ENCODE results near the gene ABCB9. TPM values are rescaled to one million over a fixed set of nuclear protein-coding genes. Genes with fewer than 3 reads are reported as not detected.

The ABCB9 gene
- total and polyA plus RNA-seq, 2 of the 8 experiments (the other 6 are each of a cell fraction or from before 2014, with no cell fraction given): 3.8 to 8.0 TPM

DNA sequence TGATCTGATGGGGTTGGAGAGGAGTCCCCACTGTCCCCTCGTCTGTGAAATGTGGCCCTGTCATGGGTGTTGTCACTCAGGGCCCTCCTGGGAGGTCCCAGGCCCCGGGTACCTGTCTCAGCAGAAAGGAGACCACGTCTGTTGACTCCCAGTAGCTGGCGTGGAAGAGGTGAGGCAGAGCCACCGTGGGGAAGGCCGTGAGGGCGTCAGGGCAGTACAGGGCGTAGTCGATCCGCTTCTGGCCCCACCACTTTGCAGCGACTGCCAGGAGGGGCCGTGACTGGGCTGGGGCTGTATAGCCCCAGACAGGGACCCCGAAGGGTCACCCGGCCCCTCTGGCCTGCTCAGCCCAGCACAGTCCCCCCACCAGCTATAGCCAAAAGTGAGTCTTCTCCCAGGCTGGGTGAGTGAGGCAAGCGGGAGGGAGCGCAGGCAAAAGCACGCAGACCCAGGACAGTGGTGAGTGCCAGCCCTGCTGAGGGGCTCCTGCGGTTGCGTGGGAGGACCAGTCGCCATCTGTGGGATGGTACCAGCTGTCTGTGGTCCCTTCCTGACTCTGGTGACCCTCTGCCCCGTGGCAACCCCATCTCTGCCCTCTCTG is 22.4 kb upstream of the ABCB9 start:
- Histone ChIP-seq H2AFZ (ENCODE audit: low read length) (no peak overlapping the region), H3K9me3 (ENCODE audit: insufficient read depth in 2 of 2, low read depth in 1 of 2, low read length in 1 of 2) (no peaks in the 10 kb centered on the region), H3K14ac (ENCODE audit: insufficient read length) (no peak overlapping the region), H3K9ac (replicated peaks in 1 of 4; ENCODE audit: extremely low read depth in 1 of 4, low read depth in 3 of 4, low read length in 3 of 4) (no peak overlapping the region), H2BK15ac (ENCODE audit: low read length) (no peak overlapping the region), H2BK5ac (ENCODE audit: low read depth, low read length) (no peak overlapping the region), H3K4ac (replicated peaks; ENCODE audit: insufficient read length, low read depth, low read length) (no peak overlapping the region), H4K20me1 (replicated peaks in 1 of 2; ENCODE audit: control insufficient read depth in 1 of 2, insufficient read depth in 2 of 2, low read length in 2 of 2) (no peaks in the 10 kb centered on the region), H3K4me2 (ENCODE audit: insufficient read depth in 1 of 2, low read depth in 2 of 2, low read length in 2 of 2) (no peak overlapping the region), H3K23me2 (ENCODE audit: low read depth, low read length) (0 out of 2 replicates have a peak, but pooled peaks cover 2% of the 10 kb centered on the region), H2AK5ac (ENCODE audit: low read depth, low read length) (no peak overlapping the region), H3K36me3 (ENCODE audit: control insufficient read depth in 2 of 4, insufficient read depth in 4 of 4, low read length in 3 of 4) (no peaks in the 10 kb centered on the region), H3K27me3 (replicated peaks in 1 of 4; ENCODE audit: control insufficient read depth in 3 of 4, extremely low read depth in 1 of 4, insufficient read depth in 3 of 4, low read length in 3 of 4) (no peaks in the 10 kb centered on the region), H4K5ac (ENCODE audit: insufficient read length, low read depth, low read length) (no peak overlapping the region), H3K79me1 (ENCODE audit: low read depth, low read length) (no peaks in the 10 kb centered on the region), H3K27ac (ENCODE audit: low read depth, low read length) (no peak overlapping the region), H2BK20ac (ENCODE audit: low read length) (no peak overlapping the region), H3K79me2 (ENCODE audit: control insufficient read depth in 1 of 2, insufficient read depth in 2 of 2, low read length in 2 of 2) (no peaks in the 10 kb centered on the region), H3K23ac (ENCODE audit: insufficient read length) (no peak overlapping the region), H2BK120ac (replicated peaks; ENCODE audit: low read depth, low read length) (no peak overlapping the region), H4K8ac (ENCODE audit: extremely low read depth, insufficient read depth, low read length) (no peak overlapping the region), H3K56ac (replicated peaks; ENCODE audit: insufficient read length, low read depth, low read length) (no peak overlapping the region), H3K18ac (ENCODE audit: extremely low read depth, low read length) (no peak overlapping the region), H3K4me1 (replicated peaks in 1 of 4; ENCODE audit: control insufficient read depth in 3 of 4, insufficient read depth in 4 of 4, low read length in 3 of 4) (no peaks in the 10 kb centered on the region; a peak in 5 of 7 replicates), H2BK12ac (ENCODE audit: low read depth, low read length) (no peak overlapping the region), H3K4me3 (ENCODE audit: extremely low read depth in 1 of 4, insufficient read depth in 2 of 4, low read depth in 3 of 4, low read length in 4 of 4) (no peak overlapping the region), H4K91ac (replicated peaks; ENCODE audit: insufficient read length, low read length) (no peak overlapping the region)
- FAIRE-seq (no peak), DNase-seq (ENCODE audit: low read depth in 1 of 2, low spot score in 2 of 2) (no peak)
- WGBS, 2 experiments (ENCODE audit: extremely low coverage in 1 of 2, insufficient coverage in 1 of 2, insufficient read length in 1 of 2, insufficient replicate concordance in 2 of 2, low coverage in 1 of 2, low lambda C conversion rate in 2 of 2, missing lambda C conversion rate in 1 of 2): 90% methylated on average over 20 of the region's 21 CpGs; no CpG with 5 or more reads in 1 of the 2 experiments
- CTCF ChIA-PET (ENCODE audit: partially characterized antibody): interaction anchor here (0.8 to 2.5 kb wide), 12 partner anchors 9 to 254 kb away, joined by 3 to 10 read pairs (median 4); no protein-coding TSS in a partner anchor
- POLR2A ChIA-PET (ENCODE audit: partially characterized antibody): interaction anchor here (1.4 to 1.7 kb wide), 2 partner anchors 12 to 13 kb away, joined by 4 to 8 read pairs; partner anchors contain the start of gene OGFOD2
- no peak for TF ChIP-seq SAP30 (IDR thresholded peaks at IDR 0.05; ENCODE audit: insufficient read depth, insufficient replicate concordance, low read length)
- no peak for TF ChIP-seq SIX5 (IDR thresholded peaks at IDR 0.05; ENCODE audit: low read depth, low read length)
- TF ChIP-seq YY1 (IDR thresholded peaks at IDR 0.05; ENCODE audit: low read depth, low read length): no peak
- TF ChIP-seq GABPA (IDR thresholded peaks at IDR 0.05; ENCODE audit: borderline replicate concordance, insufficient read depth, low read length): no peak
- TF ChIP-seq ASH2L (IDR thresholded peaks at IDR 0.05; ENCODE audit: low read length): no peak
- no peak for TF ChIP-seq BRCA1 (IDR thresholded peaks at IDR 0.05; ENCODE audit: low read depth, low read length)
- TF ChIP-seq CBX8 (IDR thresholded peaks at IDR 0.05; ENCODE audit: borderline replicate concordance, low read depth, low read length): no peak
- no peak for TF ChIP-seq RNF2 (IDR thresholded peaks at IDR 0.05; ENCODE audit: borderline replicate concordance, low read depth, low read length, missing control alignments, poor library complexity, severe bottlenecking)
- TF ChIP-seq, protein P1, sequence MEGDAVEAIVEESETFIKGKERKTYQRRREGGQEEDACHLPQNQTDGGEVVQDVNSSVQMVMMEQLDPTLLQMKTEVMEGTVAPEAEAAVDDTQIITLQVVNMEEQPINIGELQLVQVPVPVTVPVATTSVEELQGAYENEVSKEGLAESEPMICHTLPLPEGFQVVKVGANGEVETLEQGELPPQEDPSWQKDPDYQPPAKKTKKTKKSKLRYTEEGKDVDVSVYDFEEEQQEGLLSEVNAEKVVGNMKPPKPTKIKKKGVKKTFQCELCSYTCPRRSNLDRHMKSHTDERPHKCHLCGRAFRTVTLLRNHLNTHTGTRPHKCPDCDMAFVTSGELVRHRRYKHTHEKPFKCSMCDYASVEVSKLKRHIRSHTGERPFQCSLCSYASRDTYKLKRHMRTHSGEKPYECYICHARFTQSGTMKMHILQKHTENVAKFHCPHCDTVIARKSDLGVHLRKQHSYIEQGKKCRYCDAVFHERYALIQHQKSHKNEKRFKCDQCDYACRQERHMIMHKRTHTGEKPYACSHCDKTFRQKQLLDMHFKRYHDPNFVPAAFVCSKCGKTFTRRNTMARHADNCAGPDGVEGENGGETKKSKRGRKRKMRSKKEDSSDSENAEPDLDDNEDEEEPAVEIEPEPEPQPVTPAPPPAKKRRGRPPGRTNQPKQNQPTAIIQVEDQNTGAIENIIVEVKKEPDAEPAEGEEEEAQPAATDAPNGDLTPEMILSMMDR (IDR thresholded peaks at IDR 0.05; ENCODE audit: control extremely low read depth in 1 of 3, insufficient read depth in 1 of 3, low read depth in 1 of 3, low read length in 3 of 3): no peak
- no peak for TF ChIP-seq NANOG (IDR thresholded peaks at IDR 0.05; ENCODE audit: insufficient read depth, low read depth, low read length, poor library complexity, severe bottlenecking)

All from H1 (cell line).